ENCODE data around the gene SCGB1C1.

Gene SCGB1C1

GRCh38 chr11:199782-200181 is 6.9 kb downstream of the SCGB1C1 start:
- peaks cover 26% of the 10 kb centered on the region for H3K4me1 ChIP-seq (ENCODE audit: insufficient read depth, low read length, poor library complexity, severe bottlenecking)
- H3K4me3 ChIP-seq (ENCODE audit: low read length, poor library complexity, severe bottlenecking): no peak overlapping the region
- TF ChIP-seq, protein P1, sequence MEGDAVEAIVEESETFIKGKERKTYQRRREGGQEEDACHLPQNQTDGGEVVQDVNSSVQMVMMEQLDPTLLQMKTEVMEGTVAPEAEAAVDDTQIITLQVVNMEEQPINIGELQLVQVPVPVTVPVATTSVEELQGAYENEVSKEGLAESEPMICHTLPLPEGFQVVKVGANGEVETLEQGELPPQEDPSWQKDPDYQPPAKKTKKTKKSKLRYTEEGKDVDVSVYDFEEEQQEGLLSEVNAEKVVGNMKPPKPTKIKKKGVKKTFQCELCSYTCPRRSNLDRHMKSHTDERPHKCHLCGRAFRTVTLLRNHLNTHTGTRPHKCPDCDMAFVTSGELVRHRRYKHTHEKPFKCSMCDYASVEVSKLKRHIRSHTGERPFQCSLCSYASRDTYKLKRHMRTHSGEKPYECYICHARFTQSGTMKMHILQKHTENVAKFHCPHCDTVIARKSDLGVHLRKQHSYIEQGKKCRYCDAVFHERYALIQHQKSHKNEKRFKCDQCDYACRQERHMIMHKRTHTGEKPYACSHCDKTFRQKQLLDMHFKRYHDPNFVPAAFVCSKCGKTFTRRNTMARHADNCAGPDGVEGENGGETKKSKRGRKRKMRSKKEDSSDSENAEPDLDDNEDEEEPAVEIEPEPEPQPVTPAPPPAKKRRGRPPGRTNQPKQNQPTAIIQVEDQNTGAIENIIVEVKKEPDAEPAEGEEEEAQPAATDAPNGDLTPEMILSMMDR (conservative IDR thresholded peaks at IDR 0.05; ENCODE audit: low read length): no peak
- no peaks in the 10 kb centered on the region for H3K9me3 ChIP-seq (ENCODE audit: insufficient read depth, low read depth, low read length)
- no peaks in the 10 kb centered on the region for H4K20me1 ChIP-seq (ENCODE audit: insufficient read depth, low read length, poor library complexity, severe bottlenecking)
- peaks cover 7% of the 10 kb centered on the region for H3K79me2 ChIP-seq (ENCODE audit: insufficient read depth, low read length)
- H3K9ac ChIP-seq (ENCODE audit: low read depth, low read length, poor library complexity, severe bottlenecking): no peak overlapping the region
- no peak overlapping the region for H3K4me2 ChIP-seq (ENCODE audit: low read depth, low read length, poor library complexity, severe bottlenecking)
- no peaks in the 10 kb centered on the region for H3K9me2 ChIP-seq (replicated peaks; ENCODE audit: low read depth, low read length)
- H2AFZ ChIP-seq (ENCODE audit: low read length): no peak overlapping the region
- no peaks in the 10 kb centered on the region for H3K36me3 ChIP-seq (ENCODE audit: insufficient read depth, low read length)
- no peaks in the 10 kb centered on the region for H3K27me3 ChIP-seq (ENCODE audit: insufficient read depth, low read length, poor library complexity, severe bottlenecking)
- no peaks in the 10 kb centered on the region for H3F3A ChIP-seq (ENCODE audit: low read depth)

GRCh38 chr11:200224-201003 is 7.5 kb downstream of the SCGB1C1 start:
- no peaks in the 10 kb centered on the region for H3K36me3 ChIP-seq (ENCODE audit: insufficient read depth, low read length)
- no peak overlapping the region for H3K9ac ChIP-seq (ENCODE audit: low read depth, low read length, poor library complexity, severe bottlenecking)
- no peaks in the 10 kb centered on the region for H3K9me3 ChIP-seq (ENCODE audit: insufficient read depth, low read depth, low read length)
- no peak overlapping the region for H2AFZ ChIP-seq (ENCODE audit: low read length)
- H3K27me3 ChIP-seq (ENCODE audit: insufficient read depth, low read length, poor library complexity, severe bottlenecking): no peaks in the 10 kb centered on the region
- peaks cover 13% of the 10 kb centered on the region for H3K79me2 ChIP-seq (ENCODE audit: insufficient read depth, low read length)
- no peak overlapping the region for H3K4me3 ChIP-seq (ENCODE audit: low read length, poor library complexity, severe bottlenecking)
- H4K20me1 ChIP-seq (ENCODE audit: insufficient read depth, low read length, poor library complexity, severe bottlenecking): peaks cover under 1% of the 10 kb centered on the region
- TF ChIP-seq, protein P1 (conservative IDR thresholded peaks at IDR 0.05; ENCODE audit: low read length): no peak
- no peak for TF ChIP-seq EZH2phosphoT487 (IDR thresholded peaks at IDR 0.05; ENCODE audit: borderline replicate concordance)
- no peak overlapping the region for H3K4me2 ChIP-seq (ENCODE audit: low read depth, low read length, poor library complexity, severe bottlenecking)
- H3K4me1 ChIP-seq (ENCODE audit: insufficient read depth, low read length, poor library complexity, severe bottlenecking): peaks cover 29% of the 10 kb centered on the region
- H3K9me2 ChIP-seq (replicated peaks; ENCODE audit: low read depth, low read length): no peaks in the 10 kb centered on the region
- H3F3A ChIP-seq (ENCODE audit: low read depth): no peaks in the 10 kb centered on the region

DNA sequence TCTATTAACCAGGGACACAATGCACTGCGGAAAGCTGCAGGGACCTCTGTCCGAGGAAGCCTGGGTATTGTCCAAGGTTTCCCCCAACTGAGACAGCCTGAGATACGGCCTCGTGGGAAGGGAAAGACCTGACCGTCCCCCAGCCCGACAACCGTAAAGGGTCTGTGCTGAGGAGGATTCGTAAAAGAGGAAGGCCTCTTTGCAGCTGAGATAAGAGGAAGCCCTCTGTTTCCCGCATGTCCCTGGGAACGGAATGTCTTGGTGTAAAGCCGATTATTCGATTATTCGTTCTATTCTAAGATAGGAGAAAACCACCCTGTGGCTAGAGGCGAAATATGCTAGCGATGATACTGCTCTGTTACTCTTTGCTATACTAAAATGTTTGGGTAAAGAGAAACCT is 9.1 kb downstream of the SCGB1C1 start:
- peaks cover 40% of the 10 kb centered on the region for H3K4me1 ChIP-seq (ENCODE audit: insufficient read depth, low read length, poor library complexity, severe bottlenecking)
- no peaks in the 10 kb centered on the region for H3K27me3 ChIP-seq (ENCODE audit: insufficient read depth, low read length, poor library complexity, severe bottlenecking)
- H4K20me1 ChIP-seq (ENCODE audit: insufficient read depth, low read length, poor library complexity, severe bottlenecking): peaks cover 13% of the 10 kb centered on the region
- H3K9ac ChIP-seq (ENCODE audit: low read depth, low read length, poor library complexity, severe bottlenecking): no peak overlapping the region
- peaks cover 29% of the 10 kb centered on the region for H3K79me2 ChIP-seq (ENCODE audit: insufficient read depth, low read length)
- no peak overlapping the region for H3K4me3 ChIP-seq (ENCODE audit: low read length, poor library complexity, severe bottlenecking)
- no peaks in the 10 kb centered on the region for H3F3A ChIP-seq (ENCODE audit: low read depth)
- no peak overlapping the region for H3K4me2 ChIP-seq (ENCODE audit: low read depth, low read length, poor library complexity, severe bottlenecking)
- no peaks in the 10 kb centered on the region for H3K36me3 ChIP-seq (ENCODE audit: insufficient read depth, low read length)
- no peak for TF ChIP-seq EZH2phosphoT487 (IDR thresholded peaks at IDR 0.05; ENCODE audit: borderline replicate concordance)
- TF ChIP-seq, protein P1 (conservative IDR thresholded peaks at IDR 0.05; ENCODE audit: low read length): no peak
- H2AFZ ChIP-seq (ENCODE audit: low read length): no peak overlapping the region
- H3K9me3 ChIP-seq (ENCODE audit: insufficient read depth, low read depth, low read length): no peaks in the 10 kb centered on the region
- no peaks in the 10 kb centered on the region for H3K9me2 ChIP-seq (replicated peaks; ENCODE audit: low read depth, low read length)

All from Loucy (cell line).